GM19372 (cell line): ENCODE results near the gene CD63.

Experiments used
- ATAC-seq: cut with Tn5 transposase; IDR thresholded peaks from one replicate; pipeline ENCODE4 v1.9.1; 2021; ENCODE audit warnings: mild to moderate bottlenecking, low read depth, moderate library complexity; ENCODE audit not compliant: unreplicated experiment

The CD63 gene

GRCh38 chr12:55707841-55708694 is 20.7 kb downstream of the CD63 start, which contains the start of gene ITGA7:
Gene ITGA7 (minus strand): TSS chr12:55707904. CDS start chr12:55707682, 222 bp downstream.
- ATAC-seq: no peak

- ATAC-seq: no peak
Measured at GRCh38 chr12:55707219-55707671, 21.6 kb downstream of the CD63 start.

DNA sequence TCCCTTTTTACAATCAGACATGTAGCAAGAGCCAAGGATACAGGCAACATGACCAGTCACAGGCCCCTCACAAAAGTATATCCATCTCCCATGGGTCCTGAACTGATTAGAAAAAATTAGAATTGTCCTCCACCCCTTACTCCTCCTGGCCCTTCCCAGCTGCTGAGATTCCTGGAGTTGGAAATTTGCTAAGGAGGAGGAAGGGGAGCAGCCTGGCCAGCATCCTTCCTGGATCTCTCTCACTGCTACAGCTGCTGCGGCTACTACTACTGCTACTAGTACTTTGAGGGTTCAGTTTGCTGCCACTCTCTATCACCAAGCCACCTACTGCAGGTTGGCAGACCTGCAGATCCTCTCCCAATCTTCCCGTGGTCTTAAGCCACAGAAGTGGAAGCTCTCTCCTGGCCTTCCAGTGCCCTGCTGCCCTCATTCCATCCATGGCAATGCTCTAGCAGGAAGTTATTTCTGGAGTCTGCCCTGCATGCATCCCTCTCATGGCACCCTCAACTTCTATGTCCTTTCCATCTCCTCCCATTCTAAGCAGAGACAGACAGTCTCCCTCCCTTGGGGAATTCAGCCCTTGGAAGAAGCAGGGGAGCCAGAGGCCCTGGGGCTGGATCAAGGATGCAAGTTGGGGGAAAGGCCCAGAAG is 22.1 kb downstream of the CD63 start:
- no peak for ATAC-seq

DNA sequence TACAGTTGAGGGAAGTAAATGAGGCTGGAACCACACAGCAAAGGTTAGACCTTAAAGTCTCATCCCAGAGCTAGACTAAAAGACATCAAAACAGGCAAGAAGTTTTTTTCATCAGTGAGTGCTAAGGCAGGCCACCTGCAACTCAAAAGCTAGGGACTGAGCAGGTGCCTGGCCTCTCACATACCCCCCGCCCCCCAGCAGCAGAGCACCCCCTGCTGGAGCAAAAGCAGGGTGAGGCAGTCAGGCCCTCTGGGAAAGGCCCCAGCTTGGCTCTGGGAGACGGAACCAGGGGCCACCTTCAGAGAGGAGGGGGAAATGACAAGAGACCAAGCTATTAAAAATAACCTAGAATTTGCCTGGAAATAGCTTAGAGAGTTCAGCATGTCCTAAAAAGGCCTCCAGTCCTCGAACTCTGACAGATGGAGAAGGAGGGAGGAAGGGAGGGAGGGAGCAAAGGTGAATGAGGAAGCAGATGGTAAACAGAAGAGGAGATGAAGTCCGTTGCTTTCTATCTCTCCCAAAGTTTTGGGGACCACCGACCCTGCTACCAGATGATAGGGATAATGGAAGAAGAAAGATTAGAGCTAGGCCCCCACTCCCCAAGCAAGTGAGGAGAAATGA is 22.9 kb downstream of the CD63 start:
- no peak for ATAC-seq

DNA sequence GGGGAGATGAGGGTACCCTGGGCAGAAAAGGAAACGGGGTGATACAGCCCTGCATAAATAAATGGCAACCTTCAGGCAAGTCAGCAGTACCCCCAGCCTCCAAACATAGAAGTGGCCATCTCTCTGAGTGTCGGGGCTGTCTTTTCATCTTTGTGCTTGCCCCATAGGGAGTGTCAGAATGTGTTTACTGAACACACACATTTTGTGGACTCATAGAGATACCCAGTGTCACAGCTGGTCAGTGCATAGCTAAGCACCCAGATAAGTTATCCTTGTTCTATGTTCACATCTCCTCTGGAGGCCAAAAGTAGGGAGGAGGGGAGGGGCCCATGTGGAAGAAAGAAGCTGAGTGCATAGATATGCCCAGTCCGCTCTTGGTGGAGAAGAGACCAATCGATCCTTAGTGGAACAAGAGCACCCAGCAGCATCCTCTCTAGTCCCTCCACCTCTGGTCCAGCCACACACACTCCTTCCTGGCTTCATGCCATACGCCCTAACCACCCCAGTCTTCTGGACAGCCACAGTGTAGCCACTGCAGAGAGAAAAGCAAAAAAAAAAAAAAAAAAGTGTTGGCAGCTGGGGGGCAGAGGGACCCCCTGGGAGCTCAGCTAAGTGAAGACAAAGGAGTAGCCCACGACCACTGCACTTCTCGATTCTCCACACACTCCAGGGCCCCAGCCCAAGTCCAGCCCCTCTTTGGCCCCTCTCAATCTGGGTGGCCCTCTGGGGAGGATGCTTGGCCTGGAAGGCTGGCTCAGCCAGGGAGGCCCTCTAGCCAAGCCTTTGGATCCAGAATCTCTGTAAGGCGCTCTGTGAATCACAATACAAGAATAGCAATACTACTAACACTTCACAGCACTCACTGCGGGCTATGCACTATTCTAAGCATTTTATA is 23.7 kb downstream of the CD63 start:
- no peak for ATAC-seq

GRCh38 chr12:55703901-55704761 is 24.7 kb downstream of the CD63 start:
- no peak for ATAC-seq

DNA sequence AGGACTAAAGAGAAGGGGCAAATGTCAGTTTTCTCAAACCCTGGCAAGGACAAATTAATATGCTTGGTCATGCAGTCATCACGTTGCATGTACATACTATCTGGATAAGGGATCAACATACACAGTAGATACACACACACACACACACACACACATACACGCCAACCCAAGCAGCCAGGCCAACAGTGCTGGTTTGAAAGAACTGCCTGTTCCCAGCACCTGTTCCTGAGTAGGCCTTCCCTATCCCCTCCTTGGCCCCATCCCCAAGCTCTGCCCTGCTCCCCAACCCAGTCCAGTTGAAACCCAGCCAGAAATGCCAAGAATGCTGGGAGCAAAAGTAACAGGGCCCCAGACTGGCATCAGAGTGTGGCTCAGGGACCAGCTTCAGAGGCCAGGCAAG is 25.5 kb downstream of the CD63 start:
- ATAC-seq: no peak

DNA sequence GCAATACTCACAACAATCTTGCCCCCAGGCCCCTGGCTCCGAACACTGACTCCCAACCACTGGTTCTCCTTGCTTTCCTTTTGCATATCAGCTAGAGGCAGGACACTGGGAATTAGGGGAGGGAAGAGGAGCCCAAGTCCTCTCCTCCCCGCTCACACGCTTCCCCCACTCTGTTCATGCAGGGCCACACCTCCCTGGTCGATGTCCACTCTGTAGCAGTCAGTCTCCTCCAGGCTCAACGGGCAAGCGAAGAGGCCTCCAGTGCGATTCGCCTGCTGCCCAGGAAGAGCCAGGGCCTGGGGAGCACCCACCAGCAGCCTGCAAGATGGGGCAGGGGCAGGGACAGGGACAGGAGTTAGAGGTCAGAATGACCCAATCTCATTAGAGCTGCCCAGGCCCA is 25.9 kb downstream of the CD63 start:
- ATAC-seq: no peak

DNA sequence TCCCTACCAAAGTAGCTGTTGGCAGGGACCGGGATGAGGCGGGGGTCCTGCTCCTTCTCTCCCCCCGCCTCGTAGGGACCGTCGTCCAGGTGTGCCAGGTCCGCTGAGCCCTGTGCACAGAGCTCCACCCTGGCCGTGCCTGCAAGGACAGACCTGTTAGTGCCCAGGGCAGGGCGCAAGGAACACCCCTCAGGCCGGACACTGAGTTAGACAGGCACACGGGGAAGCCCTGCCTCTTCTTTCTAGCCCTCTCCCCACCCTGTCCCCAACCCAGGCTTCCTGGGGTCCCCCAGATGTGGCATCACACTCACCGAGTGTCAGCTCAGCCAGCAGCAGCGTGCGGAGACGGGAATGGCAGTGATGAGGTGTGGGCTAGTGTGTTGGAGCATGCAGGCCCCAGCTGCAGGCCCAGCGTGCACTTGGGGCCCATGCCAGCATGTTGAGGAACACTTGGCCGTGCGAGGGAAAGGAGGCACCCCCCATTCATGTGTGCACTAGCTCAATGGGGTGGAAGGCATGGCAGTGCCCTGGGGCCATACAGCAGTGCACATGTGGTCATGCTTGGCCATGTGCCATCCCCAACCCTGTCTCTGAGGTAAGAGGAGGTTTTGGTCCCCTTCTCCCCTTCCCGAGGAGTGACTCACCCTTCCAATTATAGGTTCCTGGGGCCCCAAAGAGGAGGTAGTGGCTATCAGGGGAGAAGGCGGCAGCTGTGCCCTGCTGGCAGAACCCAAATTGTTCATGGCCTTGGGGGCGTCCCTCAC is 28.4 kb downstream of the CD63 start:
- no peak for ATAC-seq

GRCh38 chr12:55699471-55700055 is 29.2 kb downstream of the CD63 start:
- ATAC-seq: no peak

GRCh38 chr12:55698965-55699364 is 29.8 kb downstream of the CD63 start:
- ATAC-seq: no peak

- no peak for ATAC-seq
Measured at GRCh38 chr12:55698241-55698955, 30.4 kb downstream of the CD63 start.

DNA sequence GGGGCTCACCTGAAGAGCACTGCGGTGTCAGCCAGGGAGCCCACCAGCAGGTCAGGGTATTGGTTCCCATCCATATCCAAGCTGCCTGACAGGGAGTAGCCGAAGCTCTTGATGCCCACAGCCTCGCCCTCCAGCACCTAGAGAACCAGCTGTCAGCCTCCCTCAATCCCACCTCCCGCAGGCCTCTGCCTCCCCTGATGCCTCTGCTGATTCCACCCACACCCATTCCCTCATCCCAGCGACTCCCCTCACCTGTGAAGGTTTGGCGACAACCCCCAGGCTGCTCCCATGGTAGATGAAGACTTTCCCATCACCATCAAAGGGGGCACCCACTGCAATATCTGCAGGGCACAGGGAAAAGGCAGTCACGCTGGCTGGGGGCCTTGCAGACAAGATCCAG is 31.1 kb downstream of the CD63 start:
- no peak for ATAC-seq

DNA sequence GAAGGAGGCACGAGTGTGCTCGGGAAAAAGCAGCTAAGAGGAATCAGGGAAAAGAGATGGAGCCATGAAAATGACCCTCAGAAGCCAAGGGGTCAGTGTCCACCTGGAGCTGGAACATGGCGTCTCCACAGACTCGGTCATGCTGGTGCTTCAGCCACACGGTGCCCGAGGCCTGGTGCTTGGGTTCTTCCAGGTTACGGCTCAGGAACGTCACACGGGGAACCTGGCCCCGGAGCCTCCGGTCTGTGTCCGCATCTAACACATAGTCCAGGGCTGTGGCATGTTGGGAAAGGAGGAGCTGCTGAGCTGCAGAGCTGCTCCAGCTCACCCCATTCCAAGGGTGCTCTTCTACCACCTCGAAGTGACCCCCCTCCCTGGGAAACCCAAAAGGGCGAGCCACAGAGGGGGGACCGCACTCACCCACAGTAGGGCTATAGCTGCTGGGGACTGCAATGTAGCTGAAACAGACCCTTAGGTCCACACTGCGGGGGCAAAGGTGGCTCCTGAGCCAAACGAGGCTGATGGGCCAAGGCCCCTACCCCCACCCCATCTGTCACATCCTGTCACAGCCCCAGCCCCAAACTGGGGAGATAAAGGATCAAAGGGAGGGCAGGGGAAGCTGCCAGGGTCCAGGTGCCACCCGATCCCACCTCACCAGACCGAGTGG is 31.9 kb downstream of the CD63 start:
- no peak for ATAC-seq

DNA sequence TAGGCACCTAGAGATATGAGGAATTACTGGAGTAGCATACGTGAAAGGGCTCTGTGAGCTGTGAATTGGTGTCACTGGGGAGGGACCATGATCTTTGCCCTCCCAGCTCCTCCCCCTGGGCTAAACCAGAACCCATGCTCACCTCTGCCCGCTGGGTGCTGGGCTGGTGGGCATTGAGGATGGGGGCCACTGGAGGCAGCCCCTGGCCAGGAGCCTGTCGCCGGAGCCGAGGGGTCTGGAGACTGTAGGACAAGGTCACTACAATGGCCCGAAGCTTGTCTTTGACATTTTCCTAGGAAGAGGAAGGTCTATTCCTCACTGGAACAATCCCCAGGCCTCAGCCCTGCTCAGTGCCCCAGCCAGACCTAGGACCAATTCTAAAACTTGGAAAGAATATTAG is 32.7 kb downstream of the CD63 start:
- no peak for ATAC-seq

- no peak for ATAC-seq
Measured at GRCh38 chr12:55695349-55695748, 33.5 kb downstream of the CD63 start.

DNA sequence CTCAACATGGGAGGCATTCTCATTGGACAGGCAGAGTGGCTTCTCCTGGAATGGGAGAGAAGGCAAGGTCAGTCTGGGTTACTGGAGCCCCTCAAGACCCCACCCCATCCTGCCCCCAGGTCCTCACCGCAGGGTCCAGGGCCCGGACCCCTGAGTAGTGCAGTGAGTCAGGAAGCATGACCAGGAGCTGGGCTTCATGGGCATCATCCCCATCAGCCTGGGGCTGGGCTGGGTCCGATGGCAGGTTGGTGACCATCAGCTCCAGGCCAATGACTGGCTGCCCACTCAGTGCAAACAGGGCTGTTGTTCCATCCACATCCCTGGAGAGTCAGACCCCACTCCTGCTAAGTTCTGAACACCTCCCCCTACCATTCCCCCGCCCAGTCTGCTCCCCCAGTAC is 34.2 kb downstream of the CD63 start:
- ATAC-seq: no peak
